Non-pigmented ciliary epithelial cell (primary cell): ENCODE results near the gene ERVH48-1.
"Not testable (repeated sequence)": the region's sequence is repeated elsewhere in the genome, so short reads cannot be mapped to it uniquely, and the experiment has no call there.

Source experiments
- DNase-seq: peaks from one replicate; pipeline ENCODE4 v3.0.0-alpha.2; 2010; ENCODE audit warnings: low read depth

The ERVH48-1 gene

DNA sequence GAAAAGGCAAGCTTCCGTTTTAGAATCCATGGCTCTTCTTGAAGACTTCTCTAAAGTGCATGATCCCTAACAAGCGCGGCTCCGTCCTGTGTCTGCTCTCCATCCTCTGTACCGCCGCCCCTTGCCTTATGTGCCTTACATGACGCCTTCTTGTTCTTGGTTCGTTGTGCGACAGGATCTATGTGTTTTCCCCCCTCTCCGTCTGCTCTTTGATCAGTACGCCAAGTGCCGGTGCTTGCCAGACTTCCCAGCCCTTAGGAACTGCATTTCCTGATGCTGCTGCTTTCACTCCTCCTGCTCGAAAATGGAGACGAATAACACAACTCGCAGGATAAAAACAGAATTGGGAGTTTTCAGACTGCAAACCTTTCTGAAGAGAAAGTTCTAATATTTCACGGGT is 19.2 kb downstream of the ERVH48-1 start:
- DNase-seq: no peak

DNA sequence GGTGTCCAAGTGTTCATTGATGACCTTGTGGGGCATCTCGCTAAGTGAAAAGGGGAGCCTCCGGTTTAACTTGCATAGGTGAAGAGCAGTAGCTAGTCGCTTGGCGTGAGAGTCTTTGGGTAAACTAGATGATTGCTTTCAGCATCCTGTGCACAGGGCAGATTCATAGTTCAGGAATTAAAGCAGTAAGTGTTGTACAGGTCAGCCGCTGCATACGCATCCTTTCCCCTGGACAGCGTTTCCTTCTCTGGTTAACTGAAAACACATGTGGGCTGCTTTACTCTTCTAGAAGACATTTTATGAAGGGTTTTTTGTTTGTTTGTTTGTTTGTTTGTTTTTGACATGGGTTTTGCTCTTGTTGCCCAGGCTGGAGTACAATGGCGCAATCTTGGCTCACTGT is 20.2 kb downstream of the ERVH48-1 start:
- no peak for DNase-seq

DNA sequence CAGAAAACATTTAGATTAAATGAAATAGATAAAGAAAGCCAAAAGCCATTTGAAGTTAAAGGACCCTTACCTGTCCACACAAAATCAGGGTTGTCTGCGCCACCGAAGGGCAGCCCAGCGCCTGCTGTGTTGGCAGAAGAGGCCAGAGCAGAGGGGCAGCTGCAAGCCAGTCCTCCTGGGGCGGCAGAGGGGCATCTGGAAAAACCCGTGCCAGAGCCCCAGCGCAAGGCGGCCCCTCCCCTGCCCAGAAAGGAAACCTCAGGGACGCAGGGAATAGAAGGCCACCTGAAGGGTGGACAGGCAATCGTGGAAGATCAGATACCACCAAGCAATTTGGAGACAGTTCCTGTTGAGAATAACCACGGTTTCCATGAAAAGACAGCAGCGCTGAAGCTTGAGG is 21.6 kb downstream of the ERVH48-1 start:
- DNase-seq: no peak

DNA sequence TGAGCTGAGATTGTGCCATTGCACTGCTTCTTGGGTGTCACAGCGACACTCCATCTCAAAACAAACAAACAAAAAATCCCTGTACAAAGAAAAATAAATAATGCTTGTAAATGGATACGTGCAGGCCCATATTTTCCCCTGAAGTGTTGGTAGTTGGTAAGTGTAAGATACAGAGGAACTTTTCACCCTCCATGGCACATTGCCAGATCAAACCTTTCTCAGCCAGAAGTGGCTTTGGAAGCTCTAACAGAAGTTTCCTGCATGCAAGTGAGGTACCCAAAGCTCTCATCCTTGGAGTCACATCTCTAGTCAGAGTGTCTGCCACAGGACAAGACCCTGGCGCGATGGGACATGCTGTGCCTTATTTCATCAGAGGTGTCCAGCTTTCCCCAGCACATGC is 25.0 kb downstream of the ERVH48-1 start:
- no peak for DNase-seq

DNA sequence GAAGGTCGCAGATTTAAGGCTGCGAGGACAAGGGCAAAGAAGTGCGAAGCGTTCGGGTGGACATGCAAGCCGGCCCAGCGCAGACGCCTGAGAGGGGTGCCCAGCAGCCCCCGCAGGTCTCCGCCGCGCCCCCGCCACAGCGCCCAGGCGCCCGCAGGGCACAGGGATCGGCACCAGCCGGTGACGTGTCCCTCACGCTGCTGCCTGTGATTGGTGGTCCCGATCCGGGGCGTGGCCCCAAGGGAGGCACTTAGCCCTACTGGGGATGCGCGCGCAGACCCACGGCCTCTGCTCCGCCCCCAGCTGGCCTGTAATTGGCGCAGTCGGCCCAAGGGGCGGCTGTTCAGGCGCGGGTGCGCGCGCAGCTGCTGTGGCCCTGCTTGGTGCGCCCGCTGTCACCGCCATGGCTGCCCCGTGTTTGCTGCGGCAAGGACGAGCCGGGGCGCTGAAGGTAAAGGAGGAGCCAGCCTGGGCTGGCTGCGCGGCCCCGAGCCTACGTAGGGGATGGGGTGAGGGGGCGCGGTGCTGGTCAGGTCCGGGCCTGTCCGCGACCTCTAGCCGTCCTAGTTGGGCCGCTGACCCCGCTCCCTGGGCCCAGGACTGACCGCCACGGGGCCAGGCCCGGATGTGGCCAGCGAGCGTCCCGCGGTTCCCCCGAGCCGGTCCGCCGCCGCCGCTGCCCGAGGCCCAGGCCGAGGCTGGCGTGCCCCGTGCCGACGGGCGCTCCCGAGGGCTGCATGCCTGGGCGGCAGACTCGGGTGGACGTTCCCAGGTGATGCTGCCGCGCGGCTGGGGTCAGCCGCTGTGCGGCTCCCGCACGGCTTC is 32.3 kb downstream of the ERVH48-1 start, which contains the start of gene NDUFV3:
Gene NDUFV3, plus strand, starts transcription at position 379 of the 825 bp plus-strand sequence. Its CDS starts 25 bp downstream, at position 404.
- DNase-seq: peak; percentile 77

DNA sequence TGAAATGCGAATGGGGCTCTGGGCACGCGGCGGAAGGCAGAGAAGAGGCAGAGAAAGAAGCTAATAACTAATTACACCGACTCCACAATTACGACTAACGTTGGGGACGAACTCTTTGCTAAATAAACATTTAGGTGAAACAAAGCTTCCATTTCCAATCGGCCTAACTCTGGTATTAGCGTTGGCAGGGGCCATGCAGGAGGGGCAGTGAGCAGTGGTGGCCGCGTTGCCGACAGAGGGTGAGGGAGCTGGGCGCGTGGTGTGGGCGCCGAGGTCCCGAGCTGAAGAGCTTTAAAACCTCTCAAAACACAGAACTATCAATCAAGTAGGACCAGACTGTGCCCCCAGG is 32.9 kb downstream of the ERVH48-1 start:
- DNase-seq: no peak

DNA sequence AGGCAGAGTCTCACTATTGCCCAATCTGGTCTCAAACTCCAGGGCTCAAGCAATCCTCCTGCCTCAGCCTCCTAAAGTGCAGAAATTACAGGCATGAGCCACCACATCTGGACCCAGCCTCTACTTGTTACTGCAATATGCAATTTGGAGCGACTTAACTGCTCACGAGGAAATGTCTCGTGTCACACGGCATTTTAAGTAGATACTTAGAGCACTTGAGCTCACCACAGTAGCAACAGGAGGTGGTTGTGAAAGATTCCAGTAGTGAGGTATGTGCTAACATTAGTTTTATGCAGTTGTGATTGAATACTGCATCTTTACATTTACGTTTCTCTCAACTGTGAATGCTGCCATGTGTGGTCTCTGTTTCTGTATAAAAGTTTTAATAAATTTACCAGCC is 38.1 kb downstream of the ERVH48-1 start:
- no peak for DNase-seq

DNA sequence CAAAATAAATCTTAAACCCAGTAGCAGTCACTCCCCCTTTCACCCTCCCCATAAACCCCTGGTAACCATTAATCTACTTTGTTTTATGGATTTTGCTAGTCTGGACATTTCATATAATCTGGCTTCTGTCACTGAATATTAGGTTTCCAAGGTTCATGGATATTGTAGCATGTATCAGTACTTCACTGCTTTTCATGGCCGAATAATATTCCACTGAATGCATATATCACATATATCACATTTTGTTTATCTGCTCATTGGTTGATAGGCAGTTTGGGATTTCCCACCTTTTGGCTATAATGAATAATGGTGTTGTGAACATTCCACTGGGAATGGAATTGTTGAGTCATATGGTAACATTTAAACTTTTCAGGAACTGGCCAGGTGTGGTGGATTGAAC is 41.5 kb downstream of the ERVH48-1 start:
- no peak for DNase-seq

DNA sequence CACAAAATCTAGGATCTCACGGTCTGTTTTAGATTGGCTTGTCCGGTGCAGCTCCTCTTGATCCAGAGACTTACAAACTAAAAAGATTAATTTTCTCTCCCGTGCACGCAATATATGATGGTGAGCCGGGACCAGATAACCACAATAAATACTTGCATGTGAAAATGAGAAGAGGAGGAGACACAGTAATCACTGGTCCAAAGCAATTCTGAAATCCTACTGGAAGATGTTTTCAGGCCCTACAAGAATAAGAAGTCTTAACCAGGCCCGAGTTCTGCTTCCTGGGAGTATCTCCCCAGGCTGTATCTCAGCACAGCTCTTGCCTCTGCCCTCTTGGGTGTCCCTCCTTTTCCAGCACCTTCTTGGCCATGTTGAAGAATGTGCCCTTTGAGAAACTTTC is 45.1 kb downstream of the ERVH48-1 start:
- no peak for DNase-seq

DNA sequence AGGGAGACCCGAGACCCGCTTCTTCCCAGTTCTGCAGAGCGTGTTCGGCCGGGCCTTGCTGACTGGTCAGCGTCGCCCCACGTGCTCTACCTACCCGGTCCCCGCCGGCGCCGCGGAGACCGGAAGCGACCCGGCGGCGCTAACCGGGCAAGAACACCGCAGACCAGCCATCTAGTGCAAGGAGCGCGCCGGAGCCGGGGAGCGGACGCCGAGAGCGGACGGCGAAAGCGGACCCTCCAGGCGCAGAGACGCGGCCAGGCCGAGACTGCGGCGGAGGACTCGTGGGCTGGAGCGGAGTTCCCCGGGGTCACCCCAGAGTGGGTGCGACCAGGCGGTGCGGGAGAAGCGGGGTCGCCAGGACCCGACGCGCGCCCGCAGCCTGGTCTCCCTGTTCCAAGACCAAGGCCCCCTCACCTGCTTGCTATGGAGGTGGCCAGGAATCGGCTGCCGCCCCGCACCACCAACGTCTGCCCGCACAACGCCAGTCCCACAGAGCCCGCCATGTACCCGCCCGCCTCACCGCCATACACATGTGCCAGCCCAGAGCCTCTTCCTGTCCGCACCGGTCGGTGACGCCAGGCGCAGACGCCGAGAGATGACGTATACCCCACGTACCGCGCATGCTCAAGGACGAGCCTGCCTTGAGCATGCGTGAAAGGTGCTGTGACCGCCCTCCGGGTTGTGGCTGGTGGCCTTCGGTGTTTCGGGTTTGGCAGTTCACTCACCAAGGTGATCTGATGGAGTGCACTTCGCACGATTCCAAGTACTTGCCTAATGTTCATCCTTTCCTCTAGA is 46.2 kb downstream of the ERVH48-1 start, which contains the start of gene WDR4:
Gene WDR4, minus strand, starts transcription at position 547 of the 795 bp plus-strand sequence. Its CDS starts 44 bp downstream, at position 503.
- peak; percentile 81 for DNase-seq

DNA sequence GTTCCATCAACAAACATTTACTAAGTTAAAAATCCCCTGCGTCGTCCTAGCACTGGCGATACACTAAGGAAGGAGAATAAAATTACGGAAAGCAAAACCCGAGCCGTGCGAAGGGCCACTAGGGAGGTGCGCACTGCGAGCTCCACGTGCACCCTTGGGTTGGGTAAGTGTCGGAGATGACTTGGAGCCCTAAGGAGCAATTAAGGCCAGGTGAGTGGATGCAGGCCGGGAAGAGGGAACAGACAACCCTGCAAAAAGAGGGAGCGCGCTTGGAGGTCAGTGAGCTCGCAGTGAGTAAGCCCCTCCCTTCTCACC is 46.8 kb downstream of the ERVH48-1 start:
- no peak for DNase-seq

DNA sequence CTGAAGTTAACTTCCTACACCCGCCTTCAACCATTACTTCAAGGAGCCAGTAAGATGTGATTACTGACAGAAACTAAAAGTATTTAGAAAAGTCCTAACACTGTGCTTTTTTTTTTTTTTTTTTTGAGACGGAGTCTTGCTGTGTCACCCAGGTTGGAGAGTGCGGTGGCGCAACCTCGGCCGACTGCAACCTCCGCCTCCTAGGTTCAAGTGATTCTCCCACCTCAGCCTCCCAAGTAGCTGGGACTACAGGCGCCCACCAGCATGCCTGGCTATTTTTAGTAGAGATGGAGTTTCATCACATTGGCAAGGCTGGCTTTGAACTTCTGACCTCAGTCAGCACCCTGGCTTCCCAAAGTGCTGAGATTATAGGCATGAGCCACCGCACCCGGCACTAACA is 49.6 kb downstream of the ERVH48-1 start:
- DNase-seq: not testable (repeated sequence)

DNA sequence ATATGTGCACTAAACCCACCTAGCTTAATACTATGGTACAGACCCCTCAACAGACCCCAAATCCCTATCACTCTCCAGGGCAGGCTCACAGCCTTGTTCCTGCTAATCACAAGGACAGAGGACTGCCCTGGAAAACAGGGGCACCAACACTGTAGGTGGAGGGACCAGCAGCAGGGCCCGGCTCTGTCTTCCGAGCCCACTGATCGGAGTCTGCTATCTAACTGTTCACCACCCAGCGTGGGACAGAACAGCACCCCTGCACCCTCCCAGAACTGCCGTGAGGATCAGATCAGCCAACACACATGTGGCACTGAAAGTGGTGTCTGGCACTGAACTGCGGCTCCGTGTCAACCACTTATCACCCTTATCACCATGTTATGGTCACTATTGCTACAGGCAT is 52.3 kb downstream of the ERVH48-1 start:
- no peak for DNase-seq

DNA sequence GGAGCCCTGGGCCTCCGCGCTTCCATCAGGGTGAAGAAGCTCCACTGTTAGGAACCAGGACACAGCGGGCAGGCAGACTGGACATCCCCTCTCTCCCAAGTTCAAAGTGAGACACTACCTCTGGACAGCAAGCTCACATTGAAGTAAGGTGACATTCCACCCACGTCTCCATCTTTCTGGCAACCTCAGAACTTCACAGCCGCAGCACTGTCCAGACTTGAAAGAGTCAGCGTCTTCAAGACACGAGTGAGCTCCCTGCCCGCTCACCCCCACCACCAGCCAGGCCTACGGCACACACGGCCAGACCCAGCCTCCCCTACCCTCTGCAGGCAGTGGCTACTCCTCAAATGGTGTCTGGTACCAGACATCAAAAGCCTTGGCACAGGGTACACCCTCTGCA is 57.2 kb downstream of the ERVH48-1 start:
- DNase-seq: no peak
